ENCODE measurements around the gene FBXO39.
"Not testable (repeated sequence)": the region's sequence is repeated elsewhere in the genome, so short reads cannot be mapped to it uniquely, and the experiment has no call there.

The FBXO39 gene

GRCh38 chr17:6812295-6812694, 36.3 kb downstream of the FBXO39 start:
- TF ChIP-seq BACH2 (CRISPR knock-in tag; IDR thresholded peaks at IDR 0.05; ENCODE audit: borderline replicate concordance) (no peak), ZFP30 (CRISPR knock-in tag; IDR thresholded peaks at IDR 0.05) (no peak), GLIS3 (CRISPR knock-in tag; IDR thresholded peaks at IDR 0.05) (no peak), ZC3H10 (CRISPR knock-in tag; IDR thresholded peaks at IDR 0.05) (no peak), PATZ1 (CRISPR knock-in tag; IDR thresholded peaks at IDR 0.05; ENCODE audit: borderline replicate concordance) (no peak), OSR1 (CRISPR knock-in tag; IDR thresholded peaks at IDR 0.05) (no peak), TSHZ2 (CRISPR knock-in tag; IDR thresholded peaks at IDR 0.05) (no peak)
- TF ChIP-seq, protein P1, sequence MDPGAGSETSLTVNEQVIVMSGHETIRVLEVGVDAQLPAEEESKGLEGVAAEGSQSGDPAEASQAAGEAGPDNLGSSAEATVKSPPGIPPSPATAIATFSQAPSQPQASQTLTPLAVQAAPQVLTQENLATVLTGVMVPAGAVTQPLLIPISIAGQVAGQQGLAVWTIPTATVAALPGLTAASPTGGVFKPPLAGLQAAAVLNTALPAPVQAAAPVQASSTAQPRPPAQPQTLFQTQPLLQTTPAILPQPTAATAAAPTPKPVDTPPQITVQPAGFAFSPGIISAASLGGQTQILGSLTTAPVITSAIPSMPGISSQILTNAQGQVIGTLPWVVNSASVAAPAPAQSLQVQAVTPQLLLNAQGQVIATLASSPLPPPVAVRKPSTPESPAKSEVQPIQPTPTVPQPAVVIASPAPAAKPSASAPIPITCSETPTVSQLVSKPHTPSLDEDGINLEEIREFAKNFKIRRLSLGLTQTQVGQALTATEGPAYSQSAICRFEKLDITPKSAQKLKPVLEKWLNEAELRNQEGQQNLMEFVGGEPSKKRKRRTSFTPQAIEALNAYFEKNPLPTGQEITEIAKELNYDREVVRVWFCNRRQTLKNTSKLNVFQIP (CRISPR knock-in tag; IDR thresholded peaks at IDR 0.05; ENCODE audit: borderline replicate concordance, low read depth) = no peak
- no peak for ATAC-seq

DNA sequence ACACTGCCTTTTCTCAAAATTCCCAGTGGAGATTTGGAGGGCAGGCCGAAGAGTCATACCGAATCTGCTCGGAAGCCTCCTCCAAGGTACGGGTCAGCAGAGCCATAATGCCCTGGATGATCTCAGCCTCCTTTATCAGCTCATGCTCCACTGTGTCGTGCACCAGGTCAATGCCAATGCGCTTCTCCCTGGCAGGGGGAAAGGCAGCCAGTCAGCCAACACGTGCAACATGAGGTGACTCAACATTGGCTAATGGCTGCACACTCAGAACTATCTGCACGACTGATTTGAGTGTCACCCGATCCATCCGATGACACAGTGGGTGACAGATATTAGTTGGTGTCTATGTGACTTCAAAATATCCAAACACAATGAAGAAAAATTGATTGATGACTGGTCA, 39.8 kb downstream of the FBXO39 start:
- TF ChIP-seq TSHZ2 (CRISPR knock-in tag; IDR thresholded peaks at IDR 0.05) = no peak
- no peak for TF ChIP-seq ZFP30 (CRISPR knock-in tag; IDR thresholded peaks at IDR 0.05)
- TF ChIP-seq ZNF8 (CRISPR knock-in tag; IDR thresholded peaks at IDR 0.05) = no peak
- no peak for TF ChIP-seq TOX (CRISPR knock-in tag; IDR thresholded peaks at IDR 0.05; ENCODE audit: borderline replicate concordance)
- no peak for TF ChIP-seq ARNTL (CRISPR knock-in tag; IDR thresholded peaks at IDR 0.05; ENCODE audit: borderline replicate concordance, low read depth)
- TF ChIP-seq PATZ1 (CRISPR knock-in tag; IDR thresholded peaks at IDR 0.05; ENCODE audit: borderline replicate concordance) = no peak
- TF ChIP-seq BACH2 (CRISPR knock-in tag; IDR thresholded peaks at IDR 0.05; ENCODE audit: borderline replicate concordance) = no peak
- no peak for TF ChIP-seq RARB (CRISPR knock-in tag; IDR thresholded peaks at IDR 0.05)
- TF ChIP-seq, protein P1 (CRISPR knock-in tag; IDR thresholded peaks at IDR 0.05; ENCODE audit: borderline replicate concordance, low read depth) = no peak
- no peak for TF ChIP-seq ESRRG (CRISPR knock-in tag; IDR thresholded peaks at IDR 0.05)
- TF ChIP-seq CSDC2 (CRISPR knock-in tag; IDR thresholded peaks at IDR 0.05) = no peak
- no peak for TF ChIP-seq ISL1 (CRISPR knock-in tag; IDR thresholded peaks at IDR 0.05)
- no peak for TF ChIP-seq ZNF70 (CRISPR knock-in tag; IDR thresholded peaks at IDR 0.05)
- TF ChIP-seq TCF4 (CRISPR knock-in tag; IDR thresholded peaks at IDR 0.05; ENCODE audit: borderline replicate concordance) = no peak
- no peak for TF ChIP-seq ZC3H10 (CRISPR knock-in tag; IDR thresholded peaks at IDR 0.05)
- no peak for TF ChIP-seq OSR1 (CRISPR knock-in tag; IDR thresholded peaks at IDR 0.05)
- no peak for ATAC-seq

GRCh38 chr17:6816368-6816767, 40.4 kb downstream of the FBXO39 start:
- ATAC-seq = not testable (repeated sequence)

Measured in SK-N-SH treated with all-trans-retinoic acid at 6 μM for 48 hours (cell line).